Type B pancreatic cell (in vitro differentiated cells): Measurements from ENCODE around the gene FJX1. TPM values are rescaled to one million over a fixed set of nuclear protein-coding genes. Genes with fewer than 3 reads are reported as not detected.
A peak's percentile ranks its signal among the peaks of the same experiment; 100 is the strongest.

Experiments used
- DNase-seq: peaks from one replicate; pipeline ENCODE4 v3.0.0; 2021; ENCODE audit warnings: mixed read lengths; ENCODE audit not compliant: unreplicated experiment; ENCODE audit errors: extremely low spot score
- H3K27ac Mint-ChIP-seq: 2 replicates; pipeline ENCODE4 v1.8.0; 2021; ENCODE audit warnings: mild to moderate bottlenecking, mixed read lengths
- H3K27me3 Mint-ChIP-seq: 2 replicates; pipeline ENCODE4 v1.8.0; 2021; ENCODE audit warnings: mixed read lengths
- H3K36me3 Mint-ChIP-seq: 2 replicates; pipeline ENCODE4 v1.8.0; 2021; ENCODE audit warnings: mixed read lengths
- H3K4me1 Mint-ChIP-seq: one replicate; pipeline ENCODE4 v1.8.0; 2021; ENCODE audit warnings: mixed read lengths; ENCODE audit not compliant: unreplicated experiment
- H3K4me3 Mint-ChIP-seq: 2 replicates; pipeline ENCODE4 v1.8.0; 2021; ENCODE audit warnings: mild to moderate bottlenecking, mixed read lengths
- H3K9me3 Mint-ChIP-seq: 2 replicates; pipeline ENCODE4 v1.8.0; 2021; ENCODE audit warnings: mixed read lengths
- CTCF ChIP-seq: fragments of 200-600 bp; sonication (generic); conservative IDR thresholded peaks from 2 replicates; pipeline ENCODE4 v1.5.0; 2021; ENCODE audit warnings: antibody characterized with exemption, mild to moderate bottlenecking
- total RNA-seq: library from RNA; stranded (reverse); gene quantifications from 2 replicates; pipeline ENCODE4 v1.2.1, GENCODE V29; 2021; ENCODE audit warnings: low replicate concordance

Gene FJX1
- total RNA-seq, 1 donor from 2014 or later: 38.8 TPM

GRCh38 chr11:35620795-35621194 lies 2.5 kb downstream of the FJX1 start:
- peaks cover 15% of the 10 kb centered on the region for H3K27me3 Mint-ChIP-seq
- H3K4me1 Mint-ChIP-seq: peaks cover 46% of the 10 kb centered on the region
- peak overlapping the region; percentile 90 for H3K4me3 Mint-ChIP-seq
- H3K27ac Mint-ChIP-seq: no peak overlapping the region
- DNase-seq: no peak
- no peaks in the 10 kb centered on the region for H3K9me3 Mint-ChIP-seq
- TF ChIP-seq CTCF: no peak
- H3K36me3 Mint-ChIP-seq: no peaks in the 10 kb centered on the region

- Mint-ChIP-seq H3K4me3 (peak overlapping the region; percentile 90), H3K9me3 (no peaks in the 10 kb centered on the region), H3K27ac (peak overlapping the region; percentile 82), H3K4me1 (peaks cover 50% of the 10 kb centered on the region), H3K27me3 (peaks cover 13% of the 10 kb centered on the region), H3K36me3 (no peaks in the 10 kb centered on the region)
- no peak for DNase-seq
- TF ChIP-seq CTCF: no peak
Observed at GRCh38 chr11:35621620-35622019, 3.4 kb downstream of the FJX1 start.

- Mint-ChIP-seq H3K4me1 (peaks cover 51% of the 10 kb centered on the region), H3K36me3 (no peaks in the 10 kb centered on the region), H3K27ac (peak overlapping the region; percentile 82), H3K27me3 (peaks cover 13% of the 10 kb centered on the region), H3K9me3 (no peaks in the 10 kb centered on the region), H3K4me3 (peak overlapping the region; percentile 90)
- no peak for TF ChIP-seq CTCF
- DNase-seq: no peak
Observed at GRCh38 chr11:35622070-35622469, 3.8 kb downstream of the FJX1 start.

- no peak for DNase-seq
- no peak overlapping the region for H3K27ac Mint-ChIP-seq
- peaks cover 45% of the 10 kb centered on the region for H3K4me1 Mint-ChIP-seq
- no peak overlapping the region for H3K4me3 Mint-ChIP-seq
- no peaks in the 10 kb centered on the region for H3K9me3 Mint-ChIP-seq
- TF ChIP-seq CTCF: no peak
- H3K36me3 Mint-ChIP-seq: no peaks in the 10 kb centered on the region
- peaks cover 7% of the 10 kb centered on the region for H3K27me3 Mint-ChIP-seq
Observed at GRCh38 chr11:35623621-35624168, 5.4 kb downstream of the FJX1 start.

GRCh38 chr11:35624316-35624715 lies 6.1 kb downstream of the FJX1 start:
- no peak for DNase-seq
- no peak overlapping the region for H3K27ac Mint-ChIP-seq
- H3K9me3 Mint-ChIP-seq: no peaks in the 10 kb centered on the region
- peaks cover 48% of the 10 kb centered on the region for H3K4me1 Mint-ChIP-seq
- H3K4me3 Mint-ChIP-seq: no peak overlapping the region
- H3K36me3 Mint-ChIP-seq: no peaks in the 10 kb centered on the region
- peaks cover 7% of the 10 kb centered on the region for H3K27me3 Mint-ChIP-seq
- no peak for TF ChIP-seq CTCF

- Mint-ChIP-seq H3K27ac (no peak overlapping the region), H3K36me3 (no peaks in the 10 kb centered on the region), H3K4me1 (peaks cover 53% of the 10 kb centered on the region), H3K27me3 (peaks cover 7% of the 10 kb centered on the region), H3K9me3 (no peaks in the 10 kb centered on the region), H3K4me3 (no peak overlapping the region)
- no peak for TF ChIP-seq CTCF
- DNase-seq: no peak
Observed at GRCh38 chr11:35624781-35625180, 6.5 kb downstream of the FJX1 start.
